Measurements from ENCODE around the gene TMEM147. TPM values are rescaled to one million over a fixed set of nuclear protein-coding genes. Genes with fewer than 3 reads are reported as not detected.
A peak's percentile ranks its signal among the peaks of the same experiment; 100 is the strongest.

The TMEM147 gene
- total RNA-seq, 1 experiment from 2014 or later, result 116 TPM

DNA sequence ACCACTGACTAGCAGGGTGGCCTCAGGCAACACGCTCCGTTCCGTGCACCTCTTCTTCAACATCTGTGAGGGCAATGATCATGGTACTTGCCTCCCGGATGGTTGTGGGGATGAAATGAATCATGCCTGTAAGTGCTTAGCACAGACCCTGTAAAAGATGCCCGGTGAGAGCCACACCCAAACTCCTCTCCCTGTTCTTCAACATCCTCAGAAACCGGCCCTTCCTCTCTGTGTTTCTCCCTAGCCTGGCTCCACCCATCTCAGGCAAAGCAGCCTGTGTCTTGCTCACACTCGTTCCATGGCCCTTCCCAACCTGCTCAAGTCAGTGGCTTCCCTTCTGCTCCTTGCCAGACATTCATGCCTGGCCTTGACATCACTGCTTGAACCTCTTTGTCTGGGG is 26.1 kb upstream of the TMEM147 start:
- peak; percentile 24 for DNase-seq (ENCODE audit: low read depth)

DNA sequence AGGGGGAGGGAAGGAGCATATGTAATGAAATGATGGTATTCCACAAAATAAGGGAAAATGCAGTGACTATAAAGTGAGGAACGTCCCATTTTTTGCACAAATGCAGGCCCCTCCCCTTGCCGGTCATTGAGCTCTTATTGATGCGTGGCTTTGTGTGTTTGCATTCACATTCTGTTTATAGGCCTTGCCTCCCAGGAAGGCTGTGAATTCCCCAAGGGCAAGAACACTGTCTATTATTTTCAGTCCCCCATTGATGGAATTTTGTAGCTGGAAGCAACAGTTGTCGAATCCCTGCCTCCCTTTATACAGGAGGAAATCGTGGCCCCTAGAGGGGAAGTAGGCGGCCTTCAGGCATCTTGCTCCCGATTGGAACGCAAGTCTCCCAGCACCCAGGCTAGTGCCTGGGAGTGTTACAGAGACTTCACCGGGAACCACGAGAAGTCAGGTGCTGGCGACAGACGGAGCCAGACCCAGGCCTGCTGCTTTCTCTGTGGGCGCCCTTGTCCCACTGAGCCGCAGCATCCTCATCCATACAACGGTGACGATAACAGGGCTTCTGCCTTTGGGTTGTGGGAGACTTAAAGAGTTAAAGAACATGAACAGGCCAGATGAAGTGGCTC is 24.2 kb upstream of the TMEM147 start:
- no peak for DNase-seq (ENCODE audit: low read depth)

DNA sequence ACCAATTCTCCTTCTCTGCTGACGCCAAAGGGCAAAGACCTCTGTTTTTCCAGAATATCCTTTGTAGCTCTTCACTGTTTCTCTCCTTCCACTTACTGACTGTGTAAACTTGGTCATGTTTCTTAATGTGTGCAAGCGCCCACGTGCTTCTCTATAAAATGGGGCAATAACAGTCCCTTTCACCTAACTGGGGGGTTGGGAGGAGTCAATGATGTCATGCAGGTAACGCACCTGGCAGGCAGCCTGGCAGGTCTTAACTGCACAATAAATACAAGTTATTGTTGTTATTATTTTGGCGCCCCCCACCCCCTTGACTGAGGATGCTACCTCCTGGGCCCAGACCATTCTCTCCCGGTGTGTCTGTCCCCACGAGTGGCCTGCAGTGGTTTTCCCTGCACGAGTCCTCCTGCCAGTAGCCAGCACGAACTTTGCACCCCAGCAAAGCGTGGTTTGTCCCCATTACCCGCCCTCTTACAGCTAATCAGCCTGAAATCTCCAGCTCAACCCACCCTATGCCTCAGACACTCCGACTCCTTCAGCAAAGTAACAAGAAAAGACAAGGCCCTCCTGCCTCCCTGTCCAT is 22.6 kb upstream of the TMEM147 start:
- DNase-seq (ENCODE audit: low read depth), result no peak

DNA sequence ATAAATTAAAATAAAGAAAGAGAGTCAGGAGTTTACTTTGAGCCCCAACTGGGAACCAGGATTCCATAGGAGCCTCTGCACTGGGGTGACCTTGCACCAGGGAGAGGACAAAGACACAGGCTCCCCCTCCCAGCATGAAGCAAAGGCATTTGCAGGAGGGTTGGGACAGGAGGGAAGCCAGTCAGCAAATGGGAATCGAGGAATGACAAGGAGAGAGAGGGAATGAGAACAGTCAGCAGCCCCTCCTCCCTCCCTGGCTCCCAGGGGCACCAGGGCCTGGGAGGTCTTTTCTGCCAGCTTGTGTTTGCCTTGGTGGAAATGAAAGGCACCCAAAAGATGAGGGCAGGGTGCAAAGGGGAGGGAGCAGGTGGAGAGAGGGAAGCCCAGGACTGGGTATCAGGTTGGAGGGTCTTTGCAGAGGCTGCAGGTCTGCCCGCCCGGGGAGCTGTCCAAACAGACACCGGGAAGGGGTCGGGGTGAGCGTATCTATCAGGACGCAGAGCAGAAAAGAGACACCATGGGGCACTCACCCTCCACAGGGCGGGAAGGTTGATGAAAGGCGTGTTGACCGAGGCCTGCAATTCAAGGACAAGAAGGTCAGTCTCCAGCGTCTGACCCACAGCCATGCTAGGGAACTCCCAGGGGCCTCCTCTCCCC is 21.1 kb upstream of the TMEM147 start:
- DNase-seq (ENCODE audit: low read depth), result no peak

DNA sequence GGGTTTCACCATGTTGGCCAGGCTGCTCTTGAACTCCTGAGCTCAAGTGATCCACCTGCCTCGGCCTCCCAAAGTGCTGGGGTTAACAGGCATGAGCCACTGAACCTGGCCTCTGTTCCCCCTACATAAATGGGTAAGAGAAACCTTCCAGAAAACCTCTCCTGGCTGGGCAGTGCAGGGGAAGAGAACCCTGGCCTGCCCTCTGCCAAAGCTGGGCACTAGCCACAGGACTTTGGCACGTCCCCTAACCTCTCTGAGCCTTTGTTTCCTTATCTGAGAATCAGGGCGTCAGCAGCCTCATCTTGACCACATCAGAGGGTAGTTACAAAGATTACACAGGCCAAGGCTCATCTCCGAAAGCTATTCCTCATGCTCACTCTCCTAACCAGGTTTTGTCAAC is 19.6 kb upstream of the TMEM147 start:
- DNase-seq (ENCODE audit: low read depth), result no peak

DNA sequence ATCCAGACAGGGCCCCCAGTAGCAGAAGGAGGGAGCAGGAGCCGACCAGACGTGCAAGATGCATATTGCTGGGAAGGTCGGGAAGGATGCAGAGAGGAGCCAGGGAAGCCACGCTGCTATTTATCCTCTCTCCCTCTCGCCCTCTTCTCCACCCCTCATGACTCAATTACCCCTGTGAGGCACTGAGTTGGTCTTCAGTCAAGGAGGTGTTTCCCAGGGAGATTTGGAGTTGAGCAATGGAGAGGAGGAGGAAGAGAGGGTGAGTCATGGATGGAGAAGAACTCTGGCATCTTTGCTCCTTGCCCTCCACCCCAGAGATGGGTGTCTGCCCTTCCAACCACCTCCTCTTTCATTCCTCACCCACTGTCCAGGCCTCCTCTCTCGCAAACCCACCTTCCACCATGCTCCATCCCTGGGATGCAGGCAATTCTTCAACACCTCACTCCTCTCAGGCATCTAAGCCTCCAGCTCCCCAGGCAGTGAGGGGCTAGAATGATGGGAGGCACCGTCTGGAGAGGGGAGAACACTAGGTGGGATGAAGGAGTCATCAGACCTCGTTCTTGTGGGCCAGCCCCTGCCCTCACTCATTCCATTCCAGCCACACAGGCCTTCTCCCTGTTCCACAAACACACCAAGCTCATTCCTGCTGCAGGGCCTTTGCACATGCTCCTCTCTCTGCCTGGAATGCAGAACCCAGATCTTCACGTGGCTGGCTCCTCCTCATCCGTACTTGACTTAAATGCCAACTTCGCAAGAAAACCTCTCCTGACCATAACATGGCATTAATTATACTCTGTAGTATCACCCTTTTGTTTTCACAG is 17.0 kb upstream of the TMEM147 start, which contains the start of gene SBSN:
Gene SBSN (minus strand): TSS at position 94 of the 821 bp plus-strand sequence. CDS start 30 bp downstream, at position 64.
- DNase-seq (ENCODE audit: low read depth), result peak; percentile 57

DNA sequence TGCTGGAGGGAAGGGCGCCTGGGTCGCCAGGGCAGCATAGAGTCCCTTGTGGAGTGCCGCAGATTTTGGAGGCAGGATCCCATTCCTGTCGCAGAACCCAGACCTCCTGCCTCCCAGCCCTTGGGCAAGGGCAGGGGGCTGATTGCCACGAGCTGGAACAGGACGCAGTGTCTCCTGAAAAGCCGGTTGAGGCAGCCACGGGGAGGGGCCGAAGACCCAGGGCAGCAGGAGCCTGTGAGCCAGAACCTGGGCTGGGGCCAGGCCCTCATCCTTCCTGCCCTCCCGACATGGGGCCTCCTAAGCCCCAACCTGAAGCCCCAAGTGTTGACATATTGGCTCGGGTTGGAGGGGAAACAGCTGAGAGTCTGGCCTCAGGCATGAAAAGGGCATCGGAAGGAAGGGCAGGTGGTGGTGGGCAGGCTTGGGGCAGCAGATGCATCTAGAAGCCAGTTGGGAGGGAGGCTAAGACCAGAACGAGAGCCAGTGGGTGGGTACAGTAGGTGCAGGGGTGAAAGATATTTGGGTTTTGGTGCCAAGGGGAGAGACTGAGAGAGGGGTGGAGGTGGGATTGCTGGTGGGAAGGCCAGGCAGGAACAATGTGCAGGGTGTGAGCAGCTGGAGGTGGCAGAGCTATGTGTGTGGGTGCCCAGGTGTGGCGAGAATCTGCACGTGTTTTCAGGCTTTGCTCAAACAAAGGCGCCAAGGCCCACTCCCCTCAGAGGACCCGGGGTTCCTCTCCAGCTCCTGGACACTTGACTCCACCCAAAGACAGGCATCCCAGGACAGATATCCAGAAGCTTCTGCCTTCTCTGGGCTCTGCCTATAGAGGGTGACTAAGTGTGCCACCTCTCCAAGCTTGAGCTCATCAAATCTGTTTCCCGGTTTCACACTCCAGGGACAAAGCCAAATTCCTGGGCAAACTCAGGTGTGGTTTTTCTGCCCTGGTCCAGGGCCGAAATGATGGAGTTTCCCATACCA is 15.9 kb upstream of the TMEM147 start:
- DNase-seq (ENCODE audit: low read depth), result no peak

DNA sequence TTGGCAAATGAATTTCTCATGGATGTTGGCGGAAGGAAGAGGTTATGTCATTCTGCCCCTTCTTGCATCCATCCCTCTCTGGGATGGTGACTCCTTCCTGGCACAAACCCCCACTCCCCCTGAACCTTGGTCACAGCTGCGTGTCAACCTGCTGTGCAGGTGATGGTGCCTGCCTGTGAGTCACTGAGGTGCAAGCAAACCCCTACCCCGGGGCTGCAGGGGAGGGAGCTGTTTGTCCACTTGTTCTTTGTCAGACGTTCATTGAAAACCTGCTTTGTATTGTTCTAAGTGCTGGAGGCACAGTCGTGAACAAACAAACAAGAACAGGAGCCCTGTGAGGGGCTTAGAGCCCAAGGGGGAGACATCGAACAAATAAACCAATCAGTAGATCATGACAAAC is 14.1 kb upstream of the TMEM147 start:
- no peak for DNase-seq (ENCODE audit: low read depth)

DNA sequence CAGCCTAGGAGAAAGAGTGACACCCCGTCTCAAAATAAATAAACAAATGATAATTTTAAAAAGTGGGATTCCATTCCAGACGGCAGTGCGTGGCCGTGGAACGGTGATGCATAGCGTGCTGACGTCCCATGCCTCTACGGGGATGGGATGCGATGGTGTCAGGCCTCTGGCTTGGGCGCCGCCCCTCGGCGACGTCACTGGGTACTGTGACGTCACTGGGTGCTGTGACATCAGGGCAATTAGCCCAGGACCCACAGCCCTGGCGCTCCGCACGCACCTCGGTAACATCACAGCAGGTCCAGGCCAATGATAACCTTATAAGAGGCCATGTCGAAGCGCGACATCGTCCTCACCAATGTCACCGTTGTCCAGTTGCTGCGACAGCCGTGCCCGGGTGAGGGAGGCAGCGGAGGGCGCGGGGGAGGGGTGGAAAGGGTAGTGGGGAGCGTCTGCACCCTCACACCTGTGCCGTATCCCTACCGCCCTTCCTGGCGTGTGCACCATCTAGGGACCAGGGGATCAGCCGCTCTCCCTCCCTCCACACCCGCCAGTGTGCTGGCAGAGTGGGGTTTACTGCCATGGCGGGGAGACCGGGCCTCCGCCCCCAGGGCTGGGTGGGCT is 12.1 kb upstream of the TMEM147 start, which contains the start of gene GAPDHS:
Gene GAPDHS (plus strand): TSS at position 256 of the 621 bp plus-strand sequence. CDS start 72 bp downstream, at position 328.
- no peak for DNase-seq (ENCODE audit: low read depth)

DNA sequence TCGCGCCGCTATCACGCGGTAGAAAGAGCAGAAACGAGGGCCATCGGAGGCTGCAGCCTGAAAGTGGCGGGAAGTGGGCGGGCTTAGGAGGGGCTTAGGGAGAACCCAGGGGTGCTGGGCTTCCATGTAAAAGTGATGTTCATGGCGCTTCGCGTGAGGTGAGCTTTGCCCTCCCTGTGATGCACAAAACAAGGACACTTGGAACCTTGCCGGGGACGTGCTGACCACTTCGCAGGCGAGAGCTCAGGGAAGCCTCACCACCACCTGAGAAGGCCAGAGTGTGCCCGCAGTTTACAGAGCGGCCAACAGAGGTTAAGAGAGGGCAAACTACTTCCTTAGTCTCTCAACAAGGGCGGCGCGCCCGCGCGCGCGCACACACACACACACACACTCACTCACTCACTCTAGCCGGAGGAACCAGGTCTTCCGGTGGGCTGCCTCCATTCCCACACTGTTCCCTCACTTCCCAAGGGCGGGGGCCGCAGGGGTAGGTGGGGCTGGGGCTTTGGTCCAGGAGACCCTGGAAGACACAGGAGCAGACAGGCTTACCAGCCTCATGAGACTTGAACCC is 11.5 kb upstream of the TMEM147 start:
- DNase-seq (ENCODE audit: low read depth), result no peak

DNA sequence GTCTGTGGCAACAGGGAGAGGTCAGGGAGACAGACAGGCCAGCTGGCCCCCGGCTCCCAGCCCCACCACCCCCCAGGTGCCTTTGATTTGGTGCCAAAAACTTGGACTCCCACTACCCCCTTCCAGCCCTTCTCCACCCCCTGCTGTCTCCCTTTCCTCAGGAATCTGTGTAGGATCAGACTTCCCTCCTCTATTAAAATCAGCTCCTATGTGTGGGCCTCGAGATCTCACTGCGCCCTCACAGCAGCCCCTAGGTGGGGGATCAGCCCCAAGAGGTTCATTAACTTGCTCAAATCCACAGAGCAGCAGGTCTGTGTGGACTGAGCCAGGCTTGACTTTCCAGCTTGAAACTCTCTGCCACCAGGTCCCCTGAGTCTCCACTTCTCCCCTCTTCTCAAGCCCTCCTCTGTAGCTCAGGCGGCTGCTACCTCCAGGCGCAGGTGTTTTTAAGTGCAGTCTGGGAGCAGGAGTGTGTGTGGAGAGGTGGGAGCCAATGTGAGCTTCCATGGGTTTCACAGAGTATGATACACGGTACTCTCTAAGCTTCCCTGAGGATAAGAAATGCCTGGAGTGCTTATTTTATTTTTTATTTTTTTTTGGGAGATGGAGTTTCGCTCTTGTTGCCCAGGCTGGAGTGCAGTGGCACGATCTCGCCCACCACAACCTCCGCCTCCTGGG is 10.5 kb upstream of the TMEM147 start:
- DNase-seq (ENCODE audit: low read depth), result no peak

DNA sequence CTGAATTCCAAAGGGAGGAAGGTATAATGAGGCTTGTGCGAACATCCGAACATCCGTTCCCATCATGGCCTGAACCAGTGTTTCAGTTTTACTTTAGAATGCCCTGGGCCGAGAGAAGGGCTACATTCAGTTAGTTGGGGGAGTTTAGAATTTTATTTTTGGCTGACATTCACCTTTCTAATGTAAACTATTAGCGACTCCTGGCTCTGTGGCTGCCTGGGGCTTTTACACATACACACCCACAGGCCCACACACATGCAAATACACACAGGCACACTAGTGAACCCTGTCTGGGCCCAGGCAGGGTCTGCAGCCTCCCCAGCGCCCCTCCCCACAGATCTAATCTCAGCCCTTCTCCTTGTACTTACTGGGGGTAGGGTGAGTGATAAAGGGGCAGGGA is 6.1 kb upstream of the TMEM147 start:
- no peak for DNase-seq (ENCODE audit: low read depth)

DNA sequence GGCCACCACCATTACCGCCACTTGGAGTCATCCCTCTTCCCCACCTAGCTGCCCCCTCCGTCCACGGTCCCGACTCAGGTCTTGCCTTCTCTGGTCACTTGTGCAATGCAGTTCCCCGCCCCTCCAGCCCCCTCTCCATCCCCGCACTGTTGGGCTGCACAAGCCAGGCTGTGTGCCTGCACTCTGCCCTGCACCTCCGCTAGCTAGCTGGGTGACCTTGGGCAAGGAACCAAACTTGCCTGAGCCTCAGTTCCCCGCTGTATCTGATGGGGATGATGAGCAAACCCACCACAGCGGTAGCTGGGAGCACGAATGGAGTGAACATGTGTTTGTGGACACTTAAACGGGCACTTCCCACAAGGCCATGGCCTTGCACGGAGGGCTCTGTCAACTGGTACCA is 5.6 kb upstream of the TMEM147 start:
- no peak for DNase-seq (ENCODE audit: low read depth)

DNA sequence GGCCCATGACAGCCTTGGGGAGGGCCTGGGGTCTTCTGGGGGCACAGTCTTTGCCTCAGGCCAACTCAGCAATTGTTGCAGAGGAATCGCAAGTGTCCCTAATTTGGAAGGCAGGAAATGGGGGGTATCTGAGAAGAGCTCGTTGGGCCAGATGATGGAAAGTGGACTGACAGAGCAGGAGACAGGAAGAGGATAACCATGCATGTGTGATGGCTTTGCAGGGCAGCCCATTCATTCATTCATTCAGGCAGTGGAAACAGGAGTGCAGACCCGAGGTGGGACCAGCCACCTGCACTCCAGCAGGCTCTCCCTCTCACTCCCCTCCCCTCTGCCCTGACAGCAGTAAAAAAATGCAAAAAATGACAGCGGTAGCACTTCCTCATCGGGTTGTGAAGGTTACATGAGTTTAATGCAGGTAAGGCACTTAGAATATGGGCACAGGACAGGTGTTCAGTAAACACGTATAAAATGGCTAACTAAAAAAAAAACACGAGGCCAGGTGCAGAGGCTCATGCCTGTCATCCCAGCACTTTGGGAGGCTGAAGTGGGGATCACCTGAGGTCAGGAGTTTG is 5.0 kb upstream of the TMEM147 start:
- no peak for DNase-seq (ENCODE audit: low read depth)

DNA sequence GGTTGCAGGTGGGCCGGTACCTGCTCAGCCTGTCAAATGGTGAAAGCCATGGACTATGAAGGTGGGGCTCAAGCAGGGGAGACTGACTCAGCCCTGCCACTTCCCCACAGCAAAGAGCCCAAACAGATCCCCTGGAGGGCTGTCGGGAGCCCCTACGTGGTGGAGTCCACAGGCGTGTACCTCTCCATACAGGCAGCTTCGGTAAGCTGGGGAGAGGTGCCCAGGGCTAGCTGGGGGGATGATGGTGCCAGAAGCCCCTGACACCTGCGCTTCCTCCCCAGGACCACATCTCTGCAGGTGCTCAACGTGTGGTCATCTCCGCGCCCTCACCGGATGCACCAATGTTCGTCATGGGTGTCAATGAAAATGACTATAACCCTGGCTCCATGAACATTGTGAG is 3.2 kb upstream of the TMEM147 start:
- no peak for DNase-seq (ENCODE audit: low read depth)

DNA sequence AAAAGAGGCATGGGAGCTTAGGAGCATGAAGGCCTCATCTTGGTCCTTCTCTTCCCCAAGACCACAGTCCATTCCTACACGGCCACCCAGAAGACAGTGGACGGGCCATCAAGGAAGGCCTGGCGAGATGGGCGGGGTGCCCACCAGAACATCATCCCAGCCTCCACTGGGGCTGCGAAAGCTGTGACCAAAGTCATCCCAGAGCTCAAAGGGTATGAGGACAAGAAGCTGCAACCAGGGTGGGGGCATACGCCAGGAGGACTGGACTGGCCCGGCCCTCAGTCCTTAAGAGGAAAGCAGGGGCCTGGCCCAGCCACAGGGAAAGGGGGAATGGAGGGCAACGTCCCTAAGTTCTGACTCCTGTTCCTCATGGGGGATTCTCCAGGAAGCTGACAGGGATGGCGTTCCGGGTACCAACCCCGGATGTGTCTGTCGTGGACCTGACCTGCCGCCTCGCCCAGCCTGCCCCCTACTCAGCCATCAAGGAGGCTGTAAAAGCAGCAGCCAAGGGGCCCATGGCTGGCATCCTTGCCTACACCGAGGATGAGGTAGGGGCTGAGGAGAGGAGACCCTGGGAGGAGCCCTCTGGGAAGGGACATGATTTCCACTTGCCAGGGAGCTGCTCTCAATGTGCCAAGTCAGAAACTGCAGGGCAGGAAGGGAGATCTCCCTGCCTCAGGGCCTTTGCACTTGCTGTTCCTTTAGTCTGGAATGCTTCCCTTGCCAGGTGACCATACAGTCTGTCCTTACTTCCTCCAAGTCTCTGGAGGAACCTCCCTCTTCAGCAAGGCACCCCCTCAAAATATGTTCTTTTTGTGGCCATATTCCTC is 1.9 kb upstream of the TMEM147 start:
- DNase-seq (ENCODE audit: low read depth), result no peak

DNA sequence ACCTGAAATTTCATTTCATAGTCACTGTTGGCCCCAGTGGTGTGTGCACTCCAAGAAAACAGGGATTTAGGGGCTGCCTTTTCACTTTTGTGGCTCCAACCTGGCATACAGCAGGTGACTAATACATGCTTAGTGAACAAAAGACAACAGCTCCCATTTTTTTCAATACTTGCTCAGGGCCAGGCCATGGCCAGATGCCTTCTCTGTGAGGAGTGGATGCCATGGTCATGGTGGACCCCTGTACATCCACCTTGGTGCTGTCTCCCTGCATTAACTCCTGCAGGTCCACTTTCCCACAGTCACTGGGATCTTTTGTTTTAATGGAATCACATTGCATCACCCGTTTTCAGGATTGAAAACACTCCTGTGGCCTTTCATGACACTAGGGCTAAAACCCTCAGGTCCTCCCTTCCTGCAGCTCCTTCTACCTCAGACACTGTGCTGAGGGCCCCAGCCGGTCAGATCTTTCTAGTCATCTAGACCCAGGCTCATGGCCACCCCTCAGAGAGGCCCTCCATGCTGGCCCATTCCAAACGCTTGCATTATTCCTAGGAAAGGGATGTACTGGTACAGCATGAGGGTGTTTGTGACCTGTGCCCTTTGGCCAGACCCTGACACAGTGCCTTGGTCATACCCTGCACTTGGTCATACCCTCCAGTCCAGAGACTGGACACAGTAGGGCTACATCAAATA is 1.2 kb upstream of the TMEM147 start:
- DNase-seq (ENCODE audit: low read depth), result no peak

DNA sequence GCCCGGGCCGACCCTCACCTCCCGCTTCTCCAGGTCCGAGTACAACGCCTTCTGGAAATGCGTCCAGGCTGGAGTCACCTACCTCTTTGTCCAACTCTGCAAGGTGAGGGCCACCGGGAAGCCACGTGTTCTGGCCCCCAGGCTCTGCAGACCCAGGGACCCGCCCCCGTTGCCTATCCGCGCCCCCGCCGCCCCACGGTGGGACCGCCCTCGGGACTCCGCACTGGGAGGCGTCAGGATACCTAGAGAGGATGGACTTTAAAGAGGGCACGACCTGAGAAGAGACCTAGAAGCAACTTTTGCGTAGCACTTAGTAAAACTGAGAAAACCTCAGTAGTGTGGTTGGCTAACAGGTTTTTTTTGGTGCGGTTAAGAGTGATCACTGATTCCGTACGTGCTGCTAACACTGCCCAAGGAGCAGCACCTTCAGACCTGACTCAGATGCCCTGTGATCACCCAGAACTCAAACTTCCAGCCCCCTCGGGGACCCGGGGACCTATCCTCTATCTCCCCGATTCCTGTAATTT is 492 bp downstream of the TMEM147 start:
- peak; percentile 22 for DNase-seq (ENCODE audit: low read depth)
